ENCODE data around the gene PGM1.

DNA sequence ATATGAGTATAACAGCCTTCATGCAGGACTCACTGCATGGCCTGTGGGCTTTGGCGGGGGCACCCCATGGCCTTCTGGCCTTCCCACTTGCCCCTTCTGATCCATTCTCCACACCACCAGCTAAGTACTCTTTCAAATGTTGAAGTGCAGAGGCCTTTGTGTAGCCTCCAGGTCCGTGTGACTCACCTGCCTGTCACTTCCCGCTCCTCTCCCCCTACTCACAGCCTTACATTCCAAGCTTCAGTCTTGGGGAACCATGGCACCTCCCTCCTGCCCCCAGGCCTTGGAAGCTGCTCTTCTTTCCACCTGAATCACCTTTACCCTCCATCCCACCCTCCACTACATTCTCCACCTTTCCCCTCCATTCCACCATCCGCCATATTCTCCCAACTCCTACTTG is 69.6 kb downstream of the PGM1 start:
- TF ChIP-seq EZH2 (IDR thresholded peaks at IDR 0.05; ENCODE audit: insufficient read depth, poor library complexity, severe bottlenecking): no peak
- TF ChIP-seq EZH2phosphoT487 (IDR thresholded peaks at IDR 0.05; ENCODE audit: insufficient read depth, low read depth): no peak
